ENCODE data around the gene PDYN.

DNA sequence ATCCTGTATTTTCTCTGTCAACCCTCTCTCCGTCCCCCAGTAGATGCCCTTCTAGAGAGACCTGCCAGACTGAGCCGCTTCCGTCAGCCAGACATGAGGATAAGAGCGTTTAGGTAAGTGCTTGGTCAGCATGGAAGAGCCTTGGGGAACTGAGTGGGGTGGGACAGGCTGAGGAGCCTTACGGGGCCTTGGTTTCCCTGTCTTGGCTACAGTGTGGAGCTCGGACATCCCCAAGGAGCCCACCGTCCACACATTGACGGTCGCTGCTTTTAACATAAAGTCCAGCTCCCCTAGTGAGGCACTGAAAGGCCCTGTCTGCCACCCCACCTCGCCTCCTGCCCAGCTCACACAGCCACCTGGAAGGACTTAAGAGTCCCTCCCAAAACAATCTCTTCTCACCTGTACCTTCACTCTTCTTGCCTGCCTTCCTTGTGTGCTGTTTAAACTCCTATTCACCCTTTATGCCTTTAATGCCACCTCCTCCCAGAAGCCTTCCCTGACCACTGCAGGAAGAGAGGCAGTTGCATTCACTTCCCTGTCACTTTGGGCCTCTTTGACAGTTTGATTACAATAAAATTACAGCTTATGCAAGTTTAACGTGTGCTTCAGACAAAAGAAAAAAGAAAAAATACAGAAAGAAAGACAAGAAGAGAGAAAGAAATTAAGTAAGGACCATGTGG lies 42.3 kb downstream of the PDYN start:
- TF ChIP-seq POLR2A (IDR thresholded peaks at IDR 0.05): no peak
- TF ChIP-seq, protein P1, sequence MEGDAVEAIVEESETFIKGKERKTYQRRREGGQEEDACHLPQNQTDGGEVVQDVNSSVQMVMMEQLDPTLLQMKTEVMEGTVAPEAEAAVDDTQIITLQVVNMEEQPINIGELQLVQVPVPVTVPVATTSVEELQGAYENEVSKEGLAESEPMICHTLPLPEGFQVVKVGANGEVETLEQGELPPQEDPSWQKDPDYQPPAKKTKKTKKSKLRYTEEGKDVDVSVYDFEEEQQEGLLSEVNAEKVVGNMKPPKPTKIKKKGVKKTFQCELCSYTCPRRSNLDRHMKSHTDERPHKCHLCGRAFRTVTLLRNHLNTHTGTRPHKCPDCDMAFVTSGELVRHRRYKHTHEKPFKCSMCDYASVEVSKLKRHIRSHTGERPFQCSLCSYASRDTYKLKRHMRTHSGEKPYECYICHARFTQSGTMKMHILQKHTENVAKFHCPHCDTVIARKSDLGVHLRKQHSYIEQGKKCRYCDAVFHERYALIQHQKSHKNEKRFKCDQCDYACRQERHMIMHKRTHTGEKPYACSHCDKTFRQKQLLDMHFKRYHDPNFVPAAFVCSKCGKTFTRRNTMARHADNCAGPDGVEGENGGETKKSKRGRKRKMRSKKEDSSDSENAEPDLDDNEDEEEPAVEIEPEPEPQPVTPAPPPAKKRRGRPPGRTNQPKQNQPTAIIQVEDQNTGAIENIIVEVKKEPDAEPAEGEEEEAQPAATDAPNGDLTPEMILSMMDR (IDR thresholded peaks at IDR 0.05 in 8 of 11, conservative IDR thresholded peaks at IDR 0.05 in 3 of 11): no peak
- TF ChIP-seq POLR2AphosphoS5 (IDR thresholded peaks at IDR 0.05): no peak

Measured in spleen (tissue), 7 donors.